ENCODE data around the gene NTRK2.

Gene NTRK2

GRCh38 chr9:85041466-85042137 is 372.1 kb downstream of the NTRK2 start:
- H3K27me3 ChIP-seq (ENCODE audit: insufficient read depth, low read length) = no peaks in the 10 kb centered on the region
- H2AK5ac ChIP-seq (ENCODE audit: low read length) = no peak overlapping the region
- no peak overlapping the region for H3K4ac ChIP-seq (ENCODE audit: low read depth, low read length)
- H2BK12ac ChIP-seq (ENCODE audit: low read length) = no peak overlapping the region
- H4K12ac ChIP-seq (ENCODE audit: low read depth, low read length) = no peak overlapping the region
- no peak overlapping the region for H2BK5ac ChIP-seq (ENCODE audit: low read depth, low read length, poor library complexity)
- H3K4me3 ChIP-seq (ENCODE audit: low read depth, low read length) = no peak overlapping the region
- H4K8ac ChIP-seq (ENCODE audit: low read depth, low read length) = no peak overlapping the region
- WGBS (ENCODE audit: extremely low coverage, insufficient coverage, insufficient read length) = no CpG with 5 or more reads among the region's 2 CpGs
- H3K27ac ChIP-seq (ENCODE audit: low read depth, low read length) = no peak overlapping the region
- no peak overlapping the region for H3K14ac ChIP-seq (ENCODE audit: low read length)
- H3K9ac ChIP-seq (ENCODE audit: low read length) = no peak overlapping the region
- H2BK120ac ChIP-seq (ENCODE audit: insufficient read depth, low read length, poor library complexity) = no peak overlapping the region
- H3K9me3 ChIP-seq (ENCODE audit: insufficient read depth, low read depth, low read length) = no peaks in the 10 kb centered on the region
- H3K23ac ChIP-seq (ENCODE audit: low read length) = no peak overlapping the region
- H3K4me1 ChIP-seq (ENCODE audit: control insufficient read depth in 1 of 2, insufficient read depth in 2 of 2, low read length in 2 of 2) = no peaks in the 10 kb centered on the region
- no peaks in the 10 kb centered on the region for H3K79me2 ChIP-seq (ENCODE audit: control insufficient read depth, insufficient read depth, low read length, poor library complexity)
- H3K36me3 ChIP-seq (ENCODE audit: control insufficient read depth in 1 of 2, insufficient read depth in 2 of 2, low read length in 2 of 2) = no peaks in the 10 kb centered on the region
- no peak overlapping the region for H3K18ac ChIP-seq (ENCODE audit: low read length)
- no peaks in the 10 kb centered on the region for H3K79me1 ChIP-seq (ENCODE audit: low read length)
- no peak for DNase-seq
- H4K91ac ChIP-seq (ENCODE audit: low read depth, low read length) = no peak overlapping the region
- no peak overlapping the region for H3K4me2 ChIP-seq (ENCODE audit: low read length)
- H2AFZ ChIP-seq (ENCODE audit: insufficient read depth, low read length, poor library complexity) = no peak overlapping the region

DNA sequence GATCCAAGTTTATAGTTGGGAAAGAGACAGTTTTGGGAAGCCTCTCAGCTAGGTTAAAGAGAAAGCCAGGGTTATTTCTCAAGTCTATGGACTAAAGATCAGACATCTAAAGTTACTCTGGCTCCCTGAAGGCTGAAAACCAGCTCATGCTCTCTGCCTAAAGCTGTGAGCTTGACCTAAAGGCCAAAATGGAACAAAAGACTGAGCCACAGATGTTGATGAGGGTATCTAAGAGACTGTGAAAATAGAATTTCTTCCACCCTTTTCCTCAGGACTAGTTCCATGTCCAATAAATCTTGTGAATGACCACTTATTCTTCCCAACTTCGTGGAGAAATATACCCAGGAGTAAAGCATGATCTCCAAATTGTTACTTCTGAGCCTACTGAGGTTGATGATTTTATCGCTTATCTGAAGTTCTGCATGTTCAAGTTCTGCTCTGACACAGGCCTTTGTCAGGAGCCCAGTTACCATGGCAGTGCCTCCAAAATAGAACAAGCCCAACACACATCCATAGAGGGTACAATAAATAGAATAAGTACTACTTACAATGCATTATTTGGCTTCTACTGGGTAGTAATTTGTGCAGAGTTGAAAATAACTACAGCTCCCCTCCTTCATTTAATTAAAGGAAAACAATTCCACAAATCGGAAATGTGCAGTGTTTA is 373.6 kb downstream of the NTRK2 start:
- H3K23ac ChIP-seq (ENCODE audit: low read length) = no peak overlapping the region
- H2BK12ac ChIP-seq (ENCODE audit: low read length) = no peak overlapping the region
- no peak overlapping the region for H3K18ac ChIP-seq (ENCODE audit: low read length)
- no peak overlapping the region for H3K4me3 ChIP-seq (ENCODE audit: low read depth, low read length)
- no peak overlapping the region for H4K12ac ChIP-seq (ENCODE audit: low read depth, low read length)
- no peaks in the 10 kb centered on the region for H3K79me1 ChIP-seq (ENCODE audit: low read length)
- no peaks in the 10 kb centered on the region for H3K79me2 ChIP-seq (ENCODE audit: control insufficient read depth, insufficient read depth, low read length, poor library complexity)
- no peaks in the 10 kb centered on the region for H3K4me1 ChIP-seq (ENCODE audit: control insufficient read depth in 1 of 2, insufficient read depth in 2 of 2, low read length in 2 of 2)
- no peak overlapping the region for H2AK5ac ChIP-seq (ENCODE audit: low read length)
- H3K36me3 ChIP-seq (ENCODE audit: control insufficient read depth in 1 of 2, insufficient read depth in 2 of 2, low read length in 2 of 2) = no peaks in the 10 kb centered on the region
- H3K4ac ChIP-seq (ENCODE audit: low read depth, low read length) = no peak overlapping the region
- no peak overlapping the region for H3K4me2 ChIP-seq (ENCODE audit: low read length)
- no peak overlapping the region for H2AFZ ChIP-seq (ENCODE audit: insufficient read depth, low read length, poor library complexity)
- H3K27ac ChIP-seq (ENCODE audit: low read depth, low read length) = no peak overlapping the region
- DNase-seq = no peak
- H3K9me3 ChIP-seq (ENCODE audit: insufficient read depth, low read depth, low read length) = no peaks in the 10 kb centered on the region
- no peak overlapping the region for H4K8ac ChIP-seq (ENCODE audit: low read depth, low read length)
- no CpG with 5 or more reads among the region's 3 CpGs for WGBS (ENCODE audit: extremely low coverage, insufficient coverage, insufficient read length)
- H3K9ac ChIP-seq (ENCODE audit: low read length) = no peak overlapping the region
- H4K91ac ChIP-seq (ENCODE audit: low read depth, low read length) = no peak overlapping the region
- no peak overlapping the region for H3K14ac ChIP-seq (ENCODE audit: low read length)
- H2BK5ac ChIP-seq (ENCODE audit: low read depth, low read length, poor library complexity) = no peak overlapping the region
- H2BK120ac ChIP-seq (ENCODE audit: insufficient read depth, low read length, poor library complexity) = no peak overlapping the region
- H3K27me3 ChIP-seq (ENCODE audit: insufficient read depth, low read length) = no peaks in the 10 kb centered on the region

DNA sequence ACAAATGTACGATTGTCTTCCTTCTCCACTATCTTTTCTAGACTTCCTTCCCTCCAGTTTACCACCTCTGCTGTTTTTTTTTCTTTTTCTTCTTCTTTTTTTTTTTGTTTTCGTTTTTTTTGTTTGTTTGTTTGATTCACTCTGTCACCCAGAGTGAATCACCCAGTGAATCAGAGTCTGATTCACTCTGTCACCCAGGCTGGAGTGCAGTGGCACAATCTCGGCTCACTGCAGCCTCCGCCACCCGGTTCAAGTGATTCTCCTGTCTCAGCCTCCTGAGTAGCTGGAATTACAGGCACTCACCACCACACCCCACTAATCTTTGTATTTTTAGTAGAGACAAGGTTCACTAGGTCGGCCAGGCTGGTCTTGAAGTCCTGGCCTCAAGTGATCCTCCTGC is 375.7 kb downstream of the NTRK2 start:
- Histone ChIP-seq H3K23ac (ENCODE audit: low read length) (no peak overlapping the region), H3K79me1 (ENCODE audit: low read length) (no peaks in the 10 kb centered on the region), H3K79me2 (ENCODE audit: control insufficient read depth, insufficient read depth, low read length, poor library complexity) (no peaks in the 10 kb centered on the region), H2BK120ac (ENCODE audit: insufficient read depth, low read length, poor library complexity) (no peak overlapping the region), H3K9ac (ENCODE audit: low read length) (no peak overlapping the region), H3K27me3 (ENCODE audit: insufficient read depth, low read length) (no peaks in the 10 kb centered on the region), H2BK5ac (ENCODE audit: low read depth, low read length, poor library complexity) (no peak overlapping the region), H4K12ac (ENCODE audit: low read depth, low read length) (no peak overlapping the region), H4K91ac (ENCODE audit: low read depth, low read length) (no peak overlapping the region), H3K14ac (ENCODE audit: low read length) (no peak overlapping the region), H4K8ac (ENCODE audit: low read depth, low read length) (no peak overlapping the region), H3K27ac (ENCODE audit: low read depth, low read length) (no peak overlapping the region), H3K18ac (ENCODE audit: low read length) (no peak overlapping the region), H3K36me3 (ENCODE audit: control insufficient read depth in 1 of 2, insufficient read depth in 2 of 2, low read length in 2 of 2) (no peaks in the 10 kb centered on the region), H3K4me3 (ENCODE audit: low read depth, low read length) (no peak overlapping the region), H3K4ac (ENCODE audit: low read depth, low read length) (no peak overlapping the region), H3K4me2 (ENCODE audit: low read length) (no peak overlapping the region), H2AK5ac (ENCODE audit: low read length) (no peak overlapping the region), H2BK12ac (ENCODE audit: low read length) (no peak overlapping the region), H2AFZ (ENCODE audit: insufficient read depth, low read length, poor library complexity) (no peak overlapping the region), H3K4me1 (ENCODE audit: control insufficient read depth in 1 of 2, insufficient read depth in 2 of 2, low read length in 2 of 2) (no peaks in the 10 kb centered on the region), H3K9me3 (ENCODE audit: insufficient read depth, low read depth, low read length) (no peaks in the 10 kb centered on the region)
- DNase-seq = peak; percentile 28 to 63
- no CpG with 5 or more reads among the region's 6 CpGs for WGBS (ENCODE audit: extremely low coverage, insufficient coverage, insufficient read length)

DNA sequence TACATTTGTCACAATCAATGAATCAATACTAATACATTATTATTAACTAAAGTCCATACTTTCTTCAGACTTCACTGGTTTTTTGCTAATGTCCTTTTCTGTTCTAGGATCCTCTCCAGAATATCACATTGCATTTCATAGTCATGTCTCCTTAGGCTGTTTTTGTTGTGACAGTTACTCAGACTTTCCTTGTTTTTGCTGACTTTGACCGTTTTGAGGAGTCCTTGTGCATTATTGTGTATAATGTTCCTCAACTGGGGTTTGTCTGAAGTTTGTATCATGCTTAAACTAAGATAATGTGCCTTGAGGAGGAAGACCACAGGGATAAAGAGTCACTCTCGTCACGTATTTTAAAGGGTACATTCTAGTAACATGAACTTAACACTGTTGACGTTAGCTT is 376.9 kb downstream of the NTRK2 start:
- Histone ChIP-seq H3K79me2 (ENCODE audit: control insufficient read depth, insufficient read depth, low read length, poor library complexity) (no peaks in the 10 kb centered on the region), H3K23ac (ENCODE audit: low read length) (no peak overlapping the region), H3K27me3 (ENCODE audit: insufficient read depth, low read length) (no peaks in the 10 kb centered on the region), H3K14ac (ENCODE audit: low read length) (no peak overlapping the region), H2BK12ac (ENCODE audit: low read length) (no peak overlapping the region), H3K9me3 (ENCODE audit: insufficient read depth, low read depth, low read length) (no peaks in the 10 kb centered on the region), H2AFZ (ENCODE audit: insufficient read depth, low read length, poor library complexity) (no peak overlapping the region), H2AK5ac (ENCODE audit: low read length) (no peak overlapping the region), H3K4ac (ENCODE audit: low read depth, low read length) (no peak overlapping the region), H4K8ac (ENCODE audit: low read depth, low read length) (no peak overlapping the region), H3K9ac (ENCODE audit: low read length) (no peak overlapping the region), H3K27ac (ENCODE audit: low read depth, low read length) (no peak overlapping the region), H3K4me3 (ENCODE audit: low read depth, low read length) (no peak overlapping the region), H3K18ac (ENCODE audit: low read length) (no peak overlapping the region), H4K12ac (ENCODE audit: low read depth, low read length) (no peak overlapping the region), H3K4me2 (ENCODE audit: low read length) (no peak overlapping the region), H3K79me1 (ENCODE audit: low read length) (no peaks in the 10 kb centered on the region), H3K36me3 (ENCODE audit: control insufficient read depth in 1 of 2, insufficient read depth in 2 of 2, low read length in 2 of 2) (no peaks in the 10 kb centered on the region), H4K91ac (ENCODE audit: low read depth, low read length) (no peak overlapping the region), H2BK120ac (ENCODE audit: insufficient read depth, low read length, poor library complexity) (no peak overlapping the region), H3K4me1 (ENCODE audit: control insufficient read depth in 1 of 2, insufficient read depth in 2 of 2, low read length in 2 of 2) (no peaks in the 10 kb centered on the region), H2BK5ac (ENCODE audit: low read depth, low read length, poor library complexity) (no peak overlapping the region)
- DNase-seq = no peak
- no CpG with 5 or more reads among the region's 4 CpGs for WGBS (ENCODE audit: extremely low coverage, insufficient coverage, insufficient read length)

Measured in trophoblast cell (in vitro differentiated cells and primary cell).